GM23338 (cell line): ENCODE measurements around the gene PNMA1. TPM values are rescaled to one million over a fixed set of nuclear protein-coding genes. Genes with fewer than 3 reads are reported as not detected.

ENCODE experiments used
- ATAC-seq: fragments of 200-7000 bp; cut with Tn5 transposase; 3 replicates; pipeline ENCODE4 v1.9.1; 2020
- DNase-seq: peaks from one replicate; pipeline ENCODE4 v3.0.0-alpha.2; 2015; ENCODE audit warnings: low spot score
- H2AFZ ChIP-seq: fragments of 200-600 bp; sonication (generic); 2 replicates; pipeline ENCODE4 v1.8.0; 2016; ENCODE audit warnings: antibody characterized with exemption, mild to moderate bottlenecking, moderate library complexity
- H3F3A ChIP-seq: fragments of 200-600 bp; sonication (generic); replicated peaks from 2 replicates; pipeline ENCODE4 v1.8.0; 2017; ENCODE audit warnings: antibody characterized with exemption, mixed run types, low read depth
- H3K27ac ChIP-seq: fragments of 200-600 bp; sonication (generic); 2 replicates; pipeline ENCODE4 v1.6.1; 2016; ENCODE audit warnings: low read depth
- H3K27me3 ChIP-seq: fragments of 200-600 bp; sonication (generic); 2 replicates; pipeline ENCODE4 v1.8.0; 2016; ENCODE audit warnings: mild to moderate bottlenecking, mixed run types, moderate library complexity; ENCODE audit not compliant: insufficient read depth
- H3K36me3 ChIP-seq: fragments of 200-600 bp; sonication (generic); 2 replicates; pipeline ENCODE4 v1.8.0; 2016; ENCODE audit warnings: mild to moderate bottlenecking; ENCODE audit not compliant: insufficient read depth
- H3K4me1 ChIP-seq: fragments of 200-600 bp; sonication (generic); 2 replicates; pipeline ENCODE4 v1.8.0; 2016; ENCODE audit warnings: mild to moderate bottlenecking, moderate library complexity; ENCODE audit not compliant: insufficient read depth
- H3K4me2 ChIP-seq: fragments of 200-600 bp; sonication (generic); 2 replicates; pipeline ENCODE4 v1.7.1; 2017; ENCODE audit warnings: mixed run types
- H3K4me3 ChIP-seq: fragments of 200-600 bp; sonication (generic); 2 replicates; pipeline ENCODE4 v1.6.1; 2016; ENCODE audit warnings: mixed run types
- H3K79me2 ChIP-seq: fragments of 200-600 bp; sonication (generic); replicated peaks from 2 replicates; pipeline ENCODE4 v1.8.0; 2017; ENCODE audit warnings: mild to moderate bottlenecking; ENCODE audit not compliant: insufficient read depth
- H3K9me2 ChIP-seq: fragments of 200-600 bp; sonication (generic); 2 replicates; pipeline ENCODE4 v1.8.0; 2017; ENCODE audit not compliant: insufficient read depth
- H4K20me1 ChIP-seq: fragments of 200-600 bp; sonication (generic); replicated peaks from 2 replicates; pipeline ENCODE4 v1.8.0; 2017; ENCODE audit warnings: mild to moderate bottlenecking; ENCODE audit not compliant: insufficient read depth
- H3K27ac Mint-ChIP-seq: 2 replicates; pipeline ENCODE4 v1.8.0; 2020; ENCODE audit warnings: inconsistent platforms, mild to moderate bottlenecking, moderate library complexity, mixed read lengths
- H3K27me3 Mint-ChIP-seq: 3 replicates; pipeline ENCODE4 v1.8.0; 2022; ENCODE audit warnings: low read depth, mild to moderate bottlenecking, moderate library complexity, mixed read lengths, inconsistent platforms; ENCODE audit not compliant: insufficient read depth, poor library complexity
- H3K36me3 Mint-ChIP-seq: 3 replicates; pipeline ENCODE4 v1.8.0; 2021; ENCODE audit warnings: low read depth, mild to moderate bottlenecking, inconsistent platforms, moderate library complexity, mixed read lengths
- H3K4me1 Mint-ChIP-seq: 3 replicates; pipeline ENCODE4 v1.8.0; 2020; ENCODE audit warnings: mild to moderate bottlenecking, inconsistent platforms, mixed read lengths
- H3K4me3 Mint-ChIP-seq: 3 replicates; pipeline ENCODE4 v1.8.0; 2021; ENCODE audit warnings: moderate library complexity, mild to moderate bottlenecking, inconsistent platforms, mixed read lengths
- H3K9me3 Mint-ChIP-seq: 3 replicates; pipeline ENCODE4 v1.8.0; 2020; ENCODE audit warnings: moderate library complexity, mild to moderate bottlenecking, inconsistent platforms, mixed read lengths
- CREB1 ChIP-seq: fragments of 250-450 bp; sonication (Bioruptor Pico); IDR thresholded peaks from 2 replicates; pipeline ENCODE4 v1.5.0; 2020; ENCODE audit warnings: low read depth, mild to moderate bottlenecking, moderate library complexity
- EZH2 ChIP-seq: fragments of 200-600 bp; sonication (generic); IDR thresholded peaks from one replicate; pipeline ENCODE4 v1.8.0; 2017; ENCODE audit warnings: antibody characterized with exemption, mild to moderate bottlenecking, low read depth; ENCODE audit not compliant: unreplicated experiment
- NANOG ChIP-seq: IDR thresholded peaks from 2 replicates; pipeline ENCODE4 v1.6.1; 2016; ENCODE audit warnings: antibody characterized with exemption, borderline replicate concordance
- POLR2AphosphoS5 ChIP-seq: IDR thresholded peaks from 2 replicates; pipeline ENCODE4 v1.6.1; 2016; ENCODE audit warnings: antibody characterized with exemption, low read depth
- STAT1 ChIP-seq: IDR thresholded peaks from one replicate; pipeline ENCODE4 v1.6.1; 2016; ENCODE audit warnings: antibody characterized with exemption; ENCODE audit not compliant: unreplicated experiment
- ZNF114 ChIP-seq: fragments of 250-450 bp; sonication (Bioruptor Pico); IDR thresholded peaks from 2 replicates; pipeline ENCODE4 v1.5.0; 2020; ENCODE audit warnings: mild to moderate bottlenecking, moderate library complexity
- ZNF331 ChIP-seq: fragments of 250-450 bp; sonication (Bioruptor Pico); IDR thresholded peaks from 2 replicates; pipeline ENCODE4 v1.5.0; 2020; ENCODE audit warnings: low read depth, mild to moderate bottlenecking, moderate library complexity
- polyA plus RNA-seq: library from polyadenylated mRNA; unstranded; fragments of >200 nt; fragmentation: Nextera tagmentation; extraction: Ambion mirVana; gene quantifications from 2 replicates; pipeline ENCODE4 v1.2.1, GENCODE V29; 2016
- total RNA-seq: library from RNA; depleted of rRNA; stranded (reverse); fragments of >200 nt; shearing (Covaris generic); gene quantifications from 2 replicates; pipeline ENCODE4 v1.2.3, GENCODE V29; 2014
- TF ChIP-seq, protein P1 (sequence below): fragments of 250-450 bp; sonication (Bioruptor Pico); IDR thresholded peaks from 2 replicates; pipeline ENCODE4 v1.5.0; 2020; ENCODE audit warnings: mild to moderate bottlenecking, moderate library complexity
- TF ChIP-seq, protein P2 (sequence below), 2 experiments: fragments of 200-600 bp in 1 of 2; sonication (generic) in 1 of 2; conservative IDR thresholded peaks; 2 replicates each; pipeline versions ENCODE4 v1.5.1 to v1.6.1; 2016 to 2017; ENCODE audit warnings: antibody characterized with exemption in 2 of 2, low read depth in 2 of 2, mild to moderate bottlenecking in 2 of 2, moderate library complexity in 1 of 2

Gene PNMA1
- total and polyA plus RNA-seq, 2 experiments from 2014 or later = 18.2 to 32.9 TPM

DNA sequence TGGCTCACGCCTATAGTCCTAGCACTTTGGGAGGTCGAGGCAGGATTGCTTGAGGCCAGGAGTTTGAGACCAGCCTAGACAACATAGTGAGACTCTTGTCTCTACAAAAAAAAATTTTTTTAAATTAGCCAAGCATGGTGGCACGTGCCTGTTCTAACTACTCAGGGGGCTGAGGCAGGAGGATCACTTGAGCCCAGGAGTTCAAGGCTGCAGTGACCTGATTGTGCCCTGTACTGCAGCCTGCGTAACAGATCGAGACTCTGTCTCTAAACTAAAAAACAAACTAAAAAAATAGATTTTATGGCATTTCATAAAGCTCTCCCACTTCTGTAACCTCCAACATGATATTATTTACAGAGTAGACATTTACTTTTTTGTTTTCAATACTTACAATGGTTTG lies 29.6 kb downstream of the PNMA1 start:
- TF ChIP-seq, protein P1, sequence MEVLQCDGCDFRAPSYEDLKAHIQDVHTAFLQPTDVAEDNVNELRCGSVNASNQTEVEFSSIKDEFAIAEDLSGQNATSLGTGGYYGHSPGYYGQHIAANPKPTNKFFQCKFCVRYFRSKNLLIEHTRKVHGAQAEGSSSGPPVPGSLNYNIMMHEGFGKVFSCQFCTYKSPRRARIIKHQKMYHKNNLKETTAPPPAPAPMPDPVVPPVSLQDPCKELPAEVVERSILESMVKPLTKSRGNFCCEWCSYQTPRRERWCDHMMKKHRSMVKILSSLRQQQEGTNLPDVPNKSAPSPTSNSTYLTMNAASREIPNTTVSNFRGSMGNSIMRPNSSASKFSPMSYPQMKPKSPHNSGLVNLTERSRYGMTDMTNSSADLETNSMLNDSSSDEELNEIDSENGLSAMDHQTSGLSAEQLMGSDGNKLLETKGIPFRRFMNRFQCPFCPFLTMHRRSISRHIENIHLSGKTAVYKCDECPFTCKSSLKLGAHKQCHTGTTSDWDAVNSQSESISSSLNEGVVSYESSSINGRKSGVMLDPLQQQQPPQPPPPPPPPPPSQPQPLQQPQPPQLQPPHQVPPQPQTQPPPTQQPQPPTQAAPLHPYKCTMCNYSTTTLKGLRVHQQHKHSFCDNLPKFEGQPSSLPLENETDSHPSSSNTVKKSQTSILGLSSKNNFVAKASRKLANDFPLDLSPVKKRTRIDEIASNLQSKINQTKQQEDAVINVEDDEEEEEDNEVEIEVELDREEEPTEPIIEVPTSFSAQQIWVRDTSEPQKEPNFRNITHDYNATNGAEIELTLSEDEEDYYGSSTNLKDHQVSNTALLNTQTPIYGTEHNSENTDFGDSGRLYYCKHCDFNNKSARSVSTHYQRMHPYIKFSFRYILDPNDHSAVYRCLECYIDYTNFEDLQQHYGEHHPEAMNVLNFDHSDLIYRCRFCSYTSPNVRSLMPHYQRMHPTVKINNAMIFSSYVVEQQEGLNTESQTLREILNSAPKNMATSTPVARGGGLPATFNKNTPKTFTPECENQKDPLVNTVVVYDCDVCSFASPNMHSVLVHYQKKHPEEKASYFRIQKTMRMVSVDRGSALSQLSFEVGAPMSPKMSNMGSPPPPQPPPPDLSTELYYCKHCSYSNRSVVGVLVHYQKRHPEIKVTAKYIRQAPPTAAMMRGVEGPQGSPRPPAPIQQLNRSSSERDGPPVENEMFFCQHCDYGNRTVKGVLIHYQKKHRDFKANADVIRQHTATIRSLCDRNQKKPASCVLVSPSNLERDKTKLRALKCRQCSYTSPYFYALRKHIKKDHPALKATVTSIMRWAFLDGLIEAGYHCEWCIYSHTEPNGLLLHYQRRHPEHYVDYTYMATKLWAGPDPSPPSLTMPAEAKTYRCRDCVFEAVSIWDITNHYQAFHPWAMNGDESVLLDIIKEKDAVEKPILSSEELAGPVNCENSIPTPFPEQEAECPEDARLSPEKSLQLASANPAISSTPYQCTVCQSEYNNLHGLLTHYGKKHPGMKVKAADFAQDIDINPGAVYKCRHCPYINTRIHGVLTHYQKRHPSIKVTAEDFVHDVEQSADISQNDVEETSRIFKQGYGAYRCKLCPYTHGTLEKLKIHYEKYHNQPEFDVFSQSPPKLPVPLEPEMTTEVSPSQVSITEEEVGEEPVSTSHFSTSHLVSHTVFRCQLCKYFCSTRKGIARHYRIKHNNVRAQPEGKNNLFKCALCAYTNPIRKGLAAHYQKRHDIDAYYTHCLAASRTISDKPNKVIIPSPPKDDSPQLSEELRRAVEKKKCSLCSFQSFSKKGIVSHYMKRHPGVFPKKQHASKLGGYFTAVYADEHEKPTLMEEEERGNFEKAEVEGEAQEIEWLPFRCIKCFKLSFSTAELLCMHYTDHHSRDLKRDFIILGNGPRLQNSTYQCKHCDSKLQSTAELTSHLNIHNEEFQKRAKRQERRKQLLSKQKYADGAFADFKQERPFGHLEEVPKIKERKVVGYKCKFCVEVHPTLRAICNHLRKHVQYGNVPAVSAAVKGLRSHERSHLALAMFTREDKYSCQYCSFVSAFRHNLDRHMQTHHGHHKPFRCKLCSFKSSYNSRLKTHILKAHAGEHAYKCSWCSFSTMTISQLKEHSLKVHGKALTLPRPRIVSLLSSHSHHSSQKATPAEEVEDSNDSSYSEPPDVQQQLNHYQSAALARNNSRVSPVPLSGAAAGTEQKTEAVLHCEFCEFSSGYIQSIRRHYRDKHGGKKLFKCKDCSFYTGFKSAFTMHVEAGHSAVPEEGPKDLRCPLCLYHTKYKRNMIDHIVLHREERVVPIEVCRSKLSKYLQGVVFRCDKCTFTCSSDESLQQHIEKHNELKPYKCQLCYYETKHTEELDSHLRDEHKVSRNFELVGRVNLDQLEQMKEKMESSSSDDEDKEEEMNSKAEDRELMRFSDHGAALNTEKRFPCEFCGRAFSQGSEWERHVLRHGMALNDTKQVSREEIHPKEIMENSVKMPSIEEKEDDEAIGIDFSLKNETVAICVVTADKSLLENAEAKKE = no peak
- no peak for TF ChIP-seq NANOG
- no peak for TF ChIP-seq POLR2AphosphoS5
- TF ChIP-seq EZH2 = no peak
- TF ChIP-seq, protein P2, sequence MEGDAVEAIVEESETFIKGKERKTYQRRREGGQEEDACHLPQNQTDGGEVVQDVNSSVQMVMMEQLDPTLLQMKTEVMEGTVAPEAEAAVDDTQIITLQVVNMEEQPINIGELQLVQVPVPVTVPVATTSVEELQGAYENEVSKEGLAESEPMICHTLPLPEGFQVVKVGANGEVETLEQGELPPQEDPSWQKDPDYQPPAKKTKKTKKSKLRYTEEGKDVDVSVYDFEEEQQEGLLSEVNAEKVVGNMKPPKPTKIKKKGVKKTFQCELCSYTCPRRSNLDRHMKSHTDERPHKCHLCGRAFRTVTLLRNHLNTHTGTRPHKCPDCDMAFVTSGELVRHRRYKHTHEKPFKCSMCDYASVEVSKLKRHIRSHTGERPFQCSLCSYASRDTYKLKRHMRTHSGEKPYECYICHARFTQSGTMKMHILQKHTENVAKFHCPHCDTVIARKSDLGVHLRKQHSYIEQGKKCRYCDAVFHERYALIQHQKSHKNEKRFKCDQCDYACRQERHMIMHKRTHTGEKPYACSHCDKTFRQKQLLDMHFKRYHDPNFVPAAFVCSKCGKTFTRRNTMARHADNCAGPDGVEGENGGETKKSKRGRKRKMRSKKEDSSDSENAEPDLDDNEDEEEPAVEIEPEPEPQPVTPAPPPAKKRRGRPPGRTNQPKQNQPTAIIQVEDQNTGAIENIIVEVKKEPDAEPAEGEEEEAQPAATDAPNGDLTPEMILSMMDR (conservative IDR thresholded peaks at IDR 0.05; ENCODE audit: low read depth in 2 of 2) = no peak
- no peak for TF ChIP-seq STAT1
- no peak for TF ChIP-seq CREB1
- no peak for TF ChIP-seq ZNF114 (CRISPR knock-in tag)
- TF ChIP-seq ZNF331 (CRISPR knock-in tag) = no peak

More for the DNA sequence above, 29.6 kb downstream of the PNMA1 start:
- H3K27me3 Mint-ChIP-seq = no peaks in the 10 kb centered on the region
- Histone ChIP-seq H3K4me1 (no peaks in the 10 kb centered on the region), H3K27me3 (no peaks in the 10 kb centered on the region), H3K9me2 (no peaks in the 10 kb centered on the region), H3K4me3 (no peak overlapping the region), H3K36me3 (no peaks in the 10 kb centered on the region), H2AFZ (no peak overlapping the region), H3F3A (no peaks in the 10 kb centered on the region), H3K27ac (no peak overlapping the region), H3K4me2 (no peak overlapping the region), H3K79me2 (no peaks in the 10 kb centered on the region), H4K20me1 (no peaks in the 10 kb centered on the region)
- H3K9me3 Mint-ChIP-seq = no peaks in the 10 kb centered on the region; the same call in 2 of the 3 replicates
- no peak overlapping the region for H3K4me3 Mint-ChIP-seq
- H3K27ac Mint-ChIP-seq = no peak overlapping the region; the same call in 1 of the 2 replicates
- ATAC-seq (no peak), DNase-seq (no peak)
- H3K4me1 Mint-ChIP-seq = no peaks in the 10 kb centered on the region
- H3K36me3 Mint-ChIP-seq = peaks cover 9% of the 10 kb centered on the region; the same call in 1 of the 3 replicates
